Measurements from ENCODE around the gene PJA1. TPM values are rescaled to one million over a fixed set of nuclear protein-coding genes. Genes with fewer than 3 reads are reported as not detected.

Gene PJA1
- total RNA-seq, 2 experiments from 2014 or later, result 18.4 to 20.2 TPM

- Histone ChIP-seq H3K9me2 (ENCODE audit: insufficient read depth, low read length) (no peaks in the 10 kb centered on the region), H3K4me1 (ENCODE audit: insufficient read depth, low read length, poor library complexity, severe bottlenecking) (no peaks in the 10 kb centered on the region), H3K27ac (ENCODE audit: low read depth, low read length, poor library complexity, severe bottlenecking) (no peak overlapping the region), H2AFZ (ENCODE audit: low read length) (no peak overlapping the region), H3K4me3 (ENCODE audit: low read depth, low read length, poor library complexity, severe bottlenecking) (no peak overlapping the region), H3K79me2 (ENCODE audit: insufficient read depth, low read depth, low read length) (no peaks in the 10 kb centered on the region), H4K20me1 (ENCODE audit: insufficient read depth, low read length) (no peaks in the 10 kb centered on the region), H3K36me3 (ENCODE audit: insufficient read depth, low read length) (no peaks in the 10 kb centered on the region), H3K4me2 (ENCODE audit: low read length) (no peak overlapping the region), H3K9me3 (ENCODE audit: low read length) (no peaks in the 10 kb centered on the region)
- POLR2A ChIA-PET, result interaction anchor here (0.7 kb wide), 1 partner anchor 243 kb away, joined by 5 read pairs; no protein-coding TSS in a partner anchor
- no peak for DNase-seq (ENCODE audit: low spot score)
- TF ChIP-seq EZH2phosphoT487 (IDR thresholded peaks at IDR 0.05; ENCODE audit: borderline replicate concordance, low read depth, low read length), result no peak
- TF ChIP-seq, protein P1, sequence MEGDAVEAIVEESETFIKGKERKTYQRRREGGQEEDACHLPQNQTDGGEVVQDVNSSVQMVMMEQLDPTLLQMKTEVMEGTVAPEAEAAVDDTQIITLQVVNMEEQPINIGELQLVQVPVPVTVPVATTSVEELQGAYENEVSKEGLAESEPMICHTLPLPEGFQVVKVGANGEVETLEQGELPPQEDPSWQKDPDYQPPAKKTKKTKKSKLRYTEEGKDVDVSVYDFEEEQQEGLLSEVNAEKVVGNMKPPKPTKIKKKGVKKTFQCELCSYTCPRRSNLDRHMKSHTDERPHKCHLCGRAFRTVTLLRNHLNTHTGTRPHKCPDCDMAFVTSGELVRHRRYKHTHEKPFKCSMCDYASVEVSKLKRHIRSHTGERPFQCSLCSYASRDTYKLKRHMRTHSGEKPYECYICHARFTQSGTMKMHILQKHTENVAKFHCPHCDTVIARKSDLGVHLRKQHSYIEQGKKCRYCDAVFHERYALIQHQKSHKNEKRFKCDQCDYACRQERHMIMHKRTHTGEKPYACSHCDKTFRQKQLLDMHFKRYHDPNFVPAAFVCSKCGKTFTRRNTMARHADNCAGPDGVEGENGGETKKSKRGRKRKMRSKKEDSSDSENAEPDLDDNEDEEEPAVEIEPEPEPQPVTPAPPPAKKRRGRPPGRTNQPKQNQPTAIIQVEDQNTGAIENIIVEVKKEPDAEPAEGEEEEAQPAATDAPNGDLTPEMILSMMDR (conservative IDR thresholded peaks at IDR 0.05; ENCODE audit: low read length), result no peak
- intact Hi-C loops (cut with micrococcal nuclease; ENCODE audit: unreplicated experiment), result no loop called here
- BruUV-seq (replicated peaks), result no TSS peak
- CTCF ChIA-PET (ENCODE audit: unreplicated experiment), result no interaction called here
Measured at GRCh38 chrX:69149466-69150280, 15.6 kb downstream of the PJA1 start.

- ChIA-PET CTCF (ENCODE audit: unreplicated experiment) (no interaction called here), POLR2A (interaction anchor here (0.7 kb wide), 1 partner anchor 244 kb away, joined by 5 read pairs; no protein-coding TSS in a partner anchor)
- Histone ChIP-seq H4K20me1 (ENCODE audit: insufficient read depth, low read length) (no peaks in the 10 kb centered on the region), H2AFZ (ENCODE audit: low read length) (no peak overlapping the region), H3K36me3 (ENCODE audit: insufficient read depth, low read length) (no peaks in the 10 kb centered on the region), H3K9me3 (ENCODE audit: low read length) (no peaks in the 10 kb centered on the region), H3K9me2 (ENCODE audit: insufficient read depth, low read length) (no peaks in the 10 kb centered on the region), H3K4me3 (ENCODE audit: low read depth, low read length, poor library complexity, severe bottlenecking) (no peak overlapping the region), H3K79me2 (ENCODE audit: insufficient read depth, low read depth, low read length) (no peaks in the 10 kb centered on the region), H3K27ac (ENCODE audit: low read depth, low read length, poor library complexity, severe bottlenecking) (no peak overlapping the region), H3K4me2 (ENCODE audit: low read length) (no peak overlapping the region), H3K4me1 (ENCODE audit: insufficient read depth, low read length, poor library complexity, severe bottlenecking) (no peaks in the 10 kb centered on the region)
- TF ChIP-seq EZH2phosphoT487 (IDR thresholded peaks at IDR 0.05; ENCODE audit: borderline replicate concordance, low read depth, low read length), result no peak
- TF ChIP-seq, protein P1 (conservative IDR thresholded peaks at IDR 0.05; ENCODE audit: low read length), result no peak
- intact Hi-C loops (cut with micrococcal nuclease; ENCODE audit: unreplicated experiment), result no loop called here
- no TSS peak for BruUV-seq (replicated peaks)
- DNase-seq (ENCODE audit: low spot score), result no peak
Measured at GRCh38 chrX:69148946-69149345, 16.3 kb downstream of the PJA1 start.

GRCh38 chrX:69146739-69147138 lies 18.5 kb downstream of the PJA1 start:
- no peak for DNase-seq (ENCODE audit: low spot score)
- Histone ChIP-seq H3K79me2 (ENCODE audit: insufficient read depth, low read depth, low read length) (no peaks in the 10 kb centered on the region), H4K20me1 (ENCODE audit: insufficient read depth, low read length) (no peaks in the 10 kb centered on the region), H3K36me3 (ENCODE audit: insufficient read depth, low read length) (no peaks in the 10 kb centered on the region), H3K4me1 (ENCODE audit: insufficient read depth, low read length, poor library complexity, severe bottlenecking) (no peaks in the 10 kb centered on the region), H3K4me3 (ENCODE audit: low read depth, low read length, poor library complexity, severe bottlenecking) (no peak overlapping the region), H2AFZ (ENCODE audit: low read length) (no peak overlapping the region), H3K9me2 (ENCODE audit: insufficient read depth, low read length) (no peaks in the 10 kb centered on the region), H3K4me2 (ENCODE audit: low read length) (no peak overlapping the region), H3K9me3 (ENCODE audit: low read length) (no peaks in the 10 kb centered on the region), H3K27ac (ENCODE audit: low read depth, low read length, poor library complexity, severe bottlenecking) (no peak overlapping the region)
- ChIA-PET POLR2A (no interaction called here), CTCF (ENCODE audit: unreplicated experiment) (no interaction called here)
- no TSS peak for BruUV-seq (replicated peaks)
- intact Hi-C loops (cut with micrococcal nuclease; ENCODE audit: unreplicated experiment), result no loop called here
- no peak for TF ChIP-seq EZH2phosphoT487 (IDR thresholded peaks at IDR 0.05; ENCODE audit: borderline replicate concordance, low read depth, low read length)
- TF ChIP-seq, protein P1 (conservative IDR thresholded peaks at IDR 0.05; ENCODE audit: low read length), result no peak
